SK-N-SH (cell line): ENCODE results near the gene MACROD2. TPM values are rescaled to one million over a fixed set of nuclear protein-coding genes. Genes with fewer than 3 reads are reported as not detected.
A peak's percentile ranks its signal among the peaks of the same experiment; 100 is the strongest.

ENCODE experiments used
- CTCF ChIA-PET: fragments of 300-600, 350-600 bp; formaldehyde crosslinking; extraction: SDS; loops from one replicate; lab custom pipeline; 2021; lab: Yijun Ruan, JAX
- POLR2A ChIA-PET: fragments of 350-600 bp; sonication (Branson Sonifier 250); formaldehyde crosslinking; extraction: SDS; loops from one replicate; lab custom pipeline; 2020; ENCODE audit warnings: antibody characterized with exemption, inconsistent platforms; lab: Yijun Ruan, JAX
- DNase-seq: peaks from one replicate; pipeline ENCODE4 v3.0.0; 2012
- H2AFZ ChIP-seq: fragments of 200-600 bp; sonication (generic); 2 replicates; pipeline ENCODE4 v1.8.1; 2016; ENCODE audit warnings: antibody characterized with exemption, mild to moderate bottlenecking, low read depth
- H3F3A ChIP-seq: fragments of 200-600 bp; sonication (generic); replicated peaks from 2 replicates; pipeline ENCODE3; 2016; ENCODE audit warnings: antibody characterized with exemption, mild to moderate bottlenecking; ENCODE audit not compliant: insufficient read depth
- H3K27ac ChIP-seq, 2 experiments: fragments of 200-500 bp in 1 of 2; fragments of 200-600 bp in 1 of 2; sonication (Bioruptor generic) in 1 of 2; sonication (generic), shearing (Covaris generic) in 1 of 2; 2 replicates each; pipeline versions ENCODE4 v1.5.1 to v1.6.1; 2014 to 2016; ENCODE audit warnings: low read depth in 2 of 2, inconsistent platforms in 1 of 2, low read length in 1 of 2, mild to moderate bottlenecking in 1 of 2, mixed read lengths in 1 of 2
- H3K27me3 ChIP-seq: fragments of 200-600 bp; sonication (generic), shearing (Covaris generic); 2 replicates; pipeline ENCODE4 v1.6.1; 2016; ENCODE audit warnings: mixed run types; ENCODE audit not compliant: insufficient read depth
- H3K36me3 ChIP-seq, 2 experiments: fragments of 200-500 bp in 1 of 2; fragments of 200-600 bp in 1 of 2; sonication (Bioruptor generic) in 1 of 2; sonication (generic) in 1 of 2; replicated peaks in 1 of 2; 2 replicates each; pipeline versions ENCODE3 to v1.5.1; 2014 to 2016; ENCODE audit warnings: low read length in 1 of 2, mild to moderate bottlenecking in 1 of 2; ENCODE audit not compliant: insufficient read depth in 2 of 2, control insufficient read depth in 1 of 2
- H3K4me1 ChIP-seq, 2 experiments: fragments of 200-500 bp in 1 of 2; fragments of 200-600 bp in 1 of 2; sonication (Bioruptor generic) in 1 of 2; sonication (generic), shearing (Covaris generic) in 1 of 2; 2 replicates each; pipeline versions ENCODE4 v1.5.1 to v1.6.1; 2014 to 2016; ENCODE audit warnings: low read depth in 1 of 2, low read length in 1 of 2, mixed run types in 1 of 2; ENCODE audit not compliant: insufficient read depth in 2 of 2, control insufficient read depth in 1 of 2
- H3K4me2 ChIP-seq: fragments of 200-600 bp; sonication (generic), shearing (Covaris generic); 2 replicates; pipeline ENCODE4 v1.6.1; 2017; ENCODE audit warnings: mixed run types
- H3K4me3 ChIP-seq, 2 experiments: fragments of 200-500 bp in 1 of 2; fragments of 200-600 bp in 1 of 2; sonication (Bioruptor generic) in 1 of 2; sonication (generic), shearing (Covaris generic) in 1 of 2; 2 replicates each; pipeline versions ENCODE4 v1.5.1 to v1.8.1; 2014 to 2016; ENCODE audit warnings: low read depth in 2 of 2, inconsistent platforms in 1 of 2, low read length in 1 of 2, mild to moderate bottlenecking in 1 of 2, mixed read lengths in 1 of 2, moderate library complexity in 1 of 2
- H3K79me2 ChIP-seq: fragments of 200-600 bp; sonication (generic); 2 replicates; pipeline ENCODE4 v1.8.1; 2017; ENCODE audit warnings: mild to moderate bottlenecking; ENCODE audit not compliant: insufficient read depth
- H3K9ac ChIP-seq: fragments of 200-600 bp; sonication (generic); 2 replicates; pipeline ENCODE4 v1.6.1; 2017; ENCODE audit warnings: mixed run types
- H3K9me2 ChIP-seq: fragments of 200-600 bp; sonication (generic); 2 replicates; pipeline ENCODE4 v1.6.1; 2017; ENCODE audit warnings: mixed run types
- H3K9me3 ChIP-seq: fragments of 200-600 bp; sonication (generic); 2 replicates; pipeline ENCODE4 v1.6.1; 2017; ENCODE audit warnings: mixed run types, mild to moderate bottlenecking, moderate library complexity
- H4K20me1 ChIP-seq: fragments of 200-600 bp; sonication (generic); 2 replicates; pipeline ENCODE4 v1.6.1; 2017; ENCODE audit warnings: mild to moderate bottlenecking, mixed run types; ENCODE audit not compliant: insufficient read depth
- EZH2phosphoT487 ChIP-seq: fragments of 200-600 bp; sonication (generic); IDR thresholded peaks from 2 replicates; pipeline ENCODE4 v1.6.1; 2017; ENCODE audit warnings: low read depth, mixed run types, mild to moderate bottlenecking, antibody characterized with exemption, moderate library complexity, borderline replicate concordance
- FOSL2 ChIP-seq: IDR thresholded peaks from 2 replicates; pipeline ENCODE4 v1.4.0; 2012; ENCODE audit warnings: low read depth, mild to moderate bottlenecking, moderate library complexity, borderline replicate concordance
- FOXJ3 ChIP-seq: sonication (generic); formaldehyde crosslinking; IDR thresholded peaks from 2 replicates; pipeline ENCODE4 v1.5.1; 2020; ENCODE audit warnings: mild to moderate bottlenecking, missing genetic modification reagents
- GATA2 ChIP-seq: sonication (generic); formaldehyde crosslinking; IDR thresholded peaks from 2 replicates; pipeline ENCODE4 v1.5.0; 2020; ENCODE audit warnings: mild to moderate bottlenecking, missing genetic modification reagents
- MXI1 ChIP-seq: IDR thresholded peaks from 2 replicates; pipeline ENCODE4 v1.6.1; 2012; ENCODE audit warnings: mild to moderate bottlenecking, low read depth, low read length, improper control_type of control experiment
- PBX3 ChIP-seq: IDR thresholded peaks from 2 replicates; pipeline ENCODE4; 2012
- POLR2AphosphoS5 ChIP-seq: IDR thresholded peaks from 2 replicates; pipeline ENCODE4 v1.6.1; 2012; ENCODE audit warnings: low read depth, low read length
- RAD21 ChIP-seq: IDR thresholded peaks from 2 replicates; pipeline ENCODE4 v1.6.1; 2012; ENCODE audit warnings: mild to moderate bottlenecking, low read length
- RFX5 ChIP-seq: IDR thresholded peaks from 2 replicates; pipeline ENCODE4 v1.6.1; 2012; ENCODE audit warnings: mild to moderate bottlenecking, improper control_type of control experiment, low read length
- SIN3A ChIP-seq: IDR thresholded peaks from 2 replicates; pipeline ENCODE4 v1.6.1; 2012; ENCODE audit warnings: low read depth, mild to moderate bottlenecking, low read length, moderate library complexity, borderline replicate concordance
- TAF1 ChIP-seq: IDR thresholded peaks from 2 replicates; pipeline ENCODE4 v1.6.1; 2012; ENCODE audit warnings: low read depth, mild to moderate bottlenecking, low read length, moderate library complexity, borderline replicate concordance
- TEAD4 ChIP-seq: IDR thresholded peaks from 2 replicates; pipeline ENCODE4 v1.4.0; 2012; ENCODE audit warnings: mild to moderate bottlenecking, borderline replicate concordance; ENCODE audit not compliant: insufficient read depth
- USF1 ChIP-seq: IDR thresholded peaks from 2 replicates; pipeline ENCODE4 v1.4.0; 2012; ENCODE audit warnings: low read depth, borderline replicate concordance
- ZBTB33 ChIP-seq: IDR thresholded peaks from 2 replicates; pipeline ENCODE4 v1.4.0; 2012; ENCODE audit warnings: low read depth, borderline replicate concordance
- WGBS: methylation state at CpG from one replicate; pipeline ENCODE4 v1.1.6; 2017; ENCODE audit warnings: low lambda C conversion rate; 5-methylcytosine and 5-hydroxymethylcytosine counted together
- polyA plus RNA-seq, 3 experiments: library from polyadenylated mRNA; depleted of rRNA; stranded (reverse); fragments of >200 nt; gene quantifications; 2 replicates each; pipeline ENCODE4 v1.2.3, GENCODE V29; 2012

MACROD2 gene
- polyA plus RNA-seq, 1 of the 3 experiments (the other 2 are of a cell fraction) = 0.33 TPM

- Histone ChIP-seq H3K79me2 (no peaks in the 10 kb centered on the region), H3K27me3 (no peaks in the 10 kb centered on the region), H3K4me1 (no peaks in the 10 kb centered on the region), H4K20me1 (no peaks in the 10 kb centered on the region), H3K36me3 (no peaks in the 10 kb centered on the region), H3K4me2 (no peak overlapping the region), H3K27ac (no peak overlapping the region), H3F3A (no peaks in the 10 kb centered on the region), H2AFZ (no peak overlapping the region), H3K4me3 (no peak overlapping the region), H3K9me3 (no peaks in the 10 kb centered on the region), H3K9ac (no peak overlapping the region), H3K9me2 (no peaks in the 10 kb centered on the region)
- ChIA-PET CTCF (no interaction called here), POLR2A (no interaction called here)
- DNase-seq = no peak
- TF ChIP-seq POLR2AphosphoS5 (no peak), EZH2phosphoT487 (no peak), RFX5 (no peak)
- WGBS = 100% methylated on average over 1 of the region's 2 CpGs
Measured at GRCh38 chr20:15069355-15069754, 1074.0 kb downstream of the MACROD2 start.

DNA sequence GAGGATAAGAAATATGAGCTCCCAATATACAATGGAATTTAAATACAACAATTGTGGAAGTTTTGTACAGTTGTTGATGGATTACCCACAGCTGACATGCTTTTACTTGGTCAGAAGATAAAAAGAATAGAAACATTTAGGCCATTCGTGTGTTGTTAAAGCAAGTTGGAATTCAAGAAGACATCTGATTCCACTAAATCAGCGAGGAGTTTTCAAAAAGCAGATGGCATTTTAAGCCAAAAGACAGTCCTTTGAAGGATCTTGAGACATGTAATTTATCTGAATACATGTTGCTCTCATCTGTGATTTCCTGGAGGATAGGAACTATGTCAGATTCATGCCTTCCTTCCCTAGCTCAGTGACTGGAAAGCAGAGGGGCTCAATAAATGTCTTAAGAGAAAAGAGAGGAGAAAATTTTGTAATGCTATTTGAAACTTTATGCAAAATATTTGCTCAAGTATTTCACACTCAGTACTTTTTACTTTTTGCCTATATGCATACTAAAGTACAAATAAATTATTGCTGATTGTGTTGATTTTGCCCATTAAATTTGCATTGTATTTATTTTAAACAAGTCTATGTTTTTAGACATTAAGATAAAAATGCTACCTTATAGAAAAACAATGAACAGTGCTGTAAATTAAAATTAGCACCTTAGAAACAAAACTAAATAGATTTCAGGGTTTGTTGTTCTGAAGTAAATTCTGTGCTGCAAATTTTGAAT, 1075.9 kb downstream of the MACROD2 start:
- H4K20me1 ChIP-seq = no peaks in the 10 kb centered on the region
- no peaks in the 10 kb centered on the region for H3K27me3 ChIP-seq
- no peaks in the 10 kb centered on the region for H3K9me3 ChIP-seq
- H3K4me3 ChIP-seq = no peak overlapping the region
- H3K36me3 ChIP-seq = no peaks in the 10 kb centered on the region
- ChIA-PET CTCF (no interaction called here), POLR2A (no interaction called here)
- no peaks in the 10 kb centered on the region for H3F3A ChIP-seq
- peak overlapping the region in 1 of 2 experiments; percentile 11; a peak in 1 of 4 replicates for H3K27ac ChIP-seq
- no peak for DNase-seq
- H2AFZ ChIP-seq = no peak overlapping the region
- 46% methylated on average over 2 of the region's 2 CpGs for WGBS
- TF ChIP-seq USF1 (no peak), PBX3 (peak; percentile 36)
- no peaks in the 10 kb centered on the region for H3K4me1 ChIP-seq
- H3K9me2 ChIP-seq = no peaks in the 10 kb centered on the region
- H3K79me2 ChIP-seq = no peaks in the 10 kb centered on the region
- no peak overlapping the region for H3K9ac ChIP-seq
- no peak overlapping the region for H3K4me2 ChIP-seq

DNA sequence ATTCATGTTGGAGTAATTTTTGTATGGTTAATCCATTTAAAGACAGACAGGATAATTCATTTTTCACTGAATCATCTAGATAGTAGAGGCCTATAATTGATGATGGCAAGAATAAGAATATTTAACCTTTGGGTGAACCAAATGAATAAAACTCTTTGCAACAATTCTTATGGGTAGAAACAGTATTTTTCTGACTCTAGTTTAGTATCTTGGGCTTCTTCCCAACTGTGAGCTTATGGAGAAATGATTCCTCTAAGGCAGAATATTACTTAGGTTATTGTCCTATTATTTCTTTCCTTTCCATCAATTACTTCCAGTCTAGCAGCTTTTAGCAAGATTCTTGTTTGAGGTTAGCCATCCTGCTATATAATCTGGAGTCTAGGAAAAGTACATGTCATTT, 1077.0 kb downstream of the MACROD2 start:
- Histone ChIP-seq H2AFZ (peak overlapping the region; percentile 19; the same call in 1 of the 2 replicates), H3K79me2 (no peaks in the 10 kb centered on the region), H3K9ac (no peak overlapping the region), H3K4me1 (no peaks in the 10 kb centered on the region; a peak in 1 of 4 replicates)
- TF ChIP-seq GATA2 (CRISPR knock-in tag) = no peak
- TF ChIP-seq MXI1 = no peak
- TF ChIP-seq FOSL2 = no peak
- TF ChIP-seq SIN3A = no peak
- TF ChIP-seq FOXJ3 (CRISPR knock-in tag) = no peak
- no peak for TF ChIP-seq RAD21
- TF ChIP-seq ZBTB33 = no peak
- no peak for TF ChIP-seq TEAD4
- TF ChIP-seq TAF1 = no peak
- TF ChIP-seq, all 33 proteins: peak for 0
- no peak for DNase-seq
- no peak overlapping the region for H3K27ac ChIP-seq
- H3K4me2 ChIP-seq = no peak overlapping the region
- no peaks in the 10 kb centered on the region for H3K9me2 ChIP-seq
- H3K36me3 ChIP-seq = no peaks in the 10 kb centered on the region
- no peak overlapping the region for H3K4me3 ChIP-seq
- POLR2A ChIA-PET = interaction anchor here (0.7 kb wide), 1 partner anchor 496 kb away, joined by 3 read pairs; no protein-coding TSS in a partner anchor
- H3F3A ChIP-seq = no peaks in the 10 kb centered on the region
- no peaks in the 10 kb centered on the region for H3K27me3 ChIP-seq
- CTCF ChIA-PET = no interaction called here
- no peaks in the 10 kb centered on the region for H4K20me1 ChIP-seq
- no peaks in the 10 kb centered on the region for H3K9me3 ChIP-seq
